Measurements from ENCODE around the gene SF3B5.

SF3B5 gene

GRCh38 chr6:144129469-144129868 is 34.1 kb upstream of the SF3B5 start:
- H3K27ac ChIP-seq (replicated peaks): no peak overlapping the region
- H3K27me3 ChIP-seq (ENCODE audit: insufficient read depth, poor library complexity, severe bottlenecking): no peaks in the 10 kb centered on the region
- no peak for DNase-seq (ENCODE audit: low read depth in 1 of 2, low spot score in 1 of 2)
- no peak for TF ChIP-seq REST (IDR thresholded peaks at IDR 0.05; ENCODE audit: insufficient replicate concordance, low read depth)
- no peak for TF ChIP-seq POLR2AphosphoS5 (IDR thresholded peaks at IDR 0.05; ENCODE audit: low read depth)
- TF ChIP-seq GABPA (IDR thresholded peaks at IDR 0.05; ENCODE audit: low read depth): no peak
- TF ChIP-seq CTCF (IDR thresholded peaks at IDR 0.05; ENCODE audit: insufficient read depth, low read length): no peak
- TF ChIP-seq SPI1 (IDR thresholded peaks at IDR 0.05; ENCODE audit: borderline replicate concordance, low read depth): no peak
- no peak overlapping the region for H3K4me3 ChIP-seq (replicated peaks; ENCODE audit: insufficient read depth, low read length)

- Histone ChIP-seq H3K27me3 (ENCODE audit: insufficient read depth, poor library complexity, severe bottlenecking) (no peaks in the 10 kb centered on the region), H3K4me3 (replicated peaks; ENCODE audit: insufficient read depth, low read length) (no peak overlapping the region), H3K27ac (replicated peaks) (no peak overlapping the region)
- no peak for DNase-seq (ENCODE audit: low read depth in 1 of 2, low spot score in 1 of 2)
- no peak for TF ChIP-seq GABPA (IDR thresholded peaks at IDR 0.05; ENCODE audit: low read depth)
- TF ChIP-seq SPI1 (IDR thresholded peaks at IDR 0.05; ENCODE audit: borderline replicate concordance, low read depth): no peak
- no peak for TF ChIP-seq REST (IDR thresholded peaks at IDR 0.05; ENCODE audit: insufficient replicate concordance, low read depth)
- TF ChIP-seq CTCF (IDR thresholded peaks at IDR 0.05; ENCODE audit: insufficient read depth, low read length): no peak
- TF ChIP-seq POLR2AphosphoS5 (IDR thresholded peaks at IDR 0.05; ENCODE audit: low read depth): no peak
Measured at GRCh38 chr6:144127097-144127496, 31.7 kb upstream of the SF3B5 start.

GRCh38 chr6:144123836-144124235 is 28.5 kb upstream of the SF3B5 start:
- no peaks in the 10 kb centered on the region for H3K27me3 ChIP-seq (ENCODE audit: insufficient read depth, poor library complexity, severe bottlenecking)
- DNase-seq (ENCODE audit: low read depth in 1 of 2, low spot score in 1 of 2): no peak
- TF ChIP-seq SPI1 (IDR thresholded peaks at IDR 0.05; ENCODE audit: borderline replicate concordance, low read depth) (peak; percentile 36; the same call in 1 of the 2 replicates), GABPA (IDR thresholded peaks at IDR 0.05; ENCODE audit: low read depth) (no peak)
- H3K27ac ChIP-seq (replicated peaks): peak overlapping the region; percentile 64
- H3K4me3 ChIP-seq (replicated peaks; ENCODE audit: insufficient read depth, low read length): no peak overlapping the region

- DNase-seq (ENCODE audit: low read depth in 1 of 2, low spot score in 1 of 2): no peak
- TF ChIP-seq POLR2AphosphoS5 (IDR thresholded peaks at IDR 0.05; ENCODE audit: low read depth) (no peak), CTCF (IDR thresholded peaks at IDR 0.05; ENCODE audit: insufficient read depth, low read length) (no peak), SPI1 (IDR thresholded peaks at IDR 0.05; ENCODE audit: borderline replicate concordance, low read depth) (peak; percentile 20; the same call in 1 of the 2 replicates)
- Histone ChIP-seq H3K27ac (replicated peaks) (peak overlapping the region; percentile 64), H3K4me3 (replicated peaks; ENCODE audit: insufficient read depth, low read length) (no peak overlapping the region), H3K27me3 (ENCODE audit: insufficient read depth, poor library complexity, severe bottlenecking) (no peaks in the 10 kb centered on the region)
Measured at GRCh38 chr6:144123421-144123820, 28.0 kb upstream of the SF3B5 start.

Measured in HL-60 (cell line).